ENCODE results near the gene VPS8.

The VPS8 gene

GRCh38 chr3:184780981-184781515, 30.9 kb upstream of the VPS8 start:
- in situ Hi-C loops (cut with MboI; ENCODE audit: low pct_unique_long_range_greater_than_20kb, low sequenced_read_pairs) = no loop called here

GRCh38 chr3:184781801-184782200, 30.2 kb upstream of the VPS8 start:
- in situ Hi-C loops (cut with MboI; ENCODE audit: low pct_unique_long_range_greater_than_20kb, low sequenced_read_pairs) = no loop called here
- DNase-seq = no peak

More at GRCh38 chr3:184780981-184781515, 30.9 kb upstream of the VPS8 start:
- DNase-seq = no peak

- in situ Hi-C loops (cut with MboI; ENCODE audit: low pct_unique_long_range_greater_than_20kb, low sequenced_read_pairs) = no loop called here
Measured at GRCh38 chr3:184783319-184783718, 28.6 kb upstream of the VPS8 start.

GRCh38 chr3:184784731-184785500, 27.1 kb upstream of the VPS8 start:
- DNase-seq = peak; percentile 29
- in situ Hi-C loops (cut with MboI; ENCODE audit: low pct_unique_long_range_greater_than_20kb, low sequenced_read_pairs) = no loop called here

More at GRCh38 chr3:184783319-184783718, 28.6 kb upstream of the VPS8 start:
- DNase-seq = no peak

- in situ Hi-C loops (cut with MboI; ENCODE audit: low pct_unique_long_range_greater_than_20kb, low sequenced_read_pairs) = no loop called here
- DNase-seq = no peak
Measured at GRCh38 chr3:184785890-184786279, 26.1 kb upstream of the VPS8 start.

- DNase-seq = peak; percentile 86
- in situ Hi-C loops (cut with MboI; ENCODE audit: low pct_unique_long_range_greater_than_20kb, low sequenced_read_pairs) = no loop called here
Measured at GRCh38 chr3:184786280-184786941, 25.6 kb upstream of the VPS8 start.

- DNase-seq = no peak
- in situ Hi-C loops (cut with MboI; ENCODE audit: low pct_unique_long_range_greater_than_20kb, low sequenced_read_pairs) = no loop called here
Measured at GRCh38 chr3:184788751-184789150, 23.2 kb upstream of the VPS8 start.

- no peak for DNase-seq
- in situ Hi-C loops (cut with MboI; ENCODE audit: low pct_unique_long_range_greater_than_20kb, low sequenced_read_pairs) = no loop called here
Measured at GRCh38 chr3:184789314-184789998, 22.5 kb upstream of the VPS8 start.

GRCh38 chr3:184791171-184791570, 20.8 kb upstream of the VPS8 start:
- in situ Hi-C loops (cut with MboI; ENCODE audit: low pct_unique_long_range_greater_than_20kb, low sequenced_read_pairs) = no loop called here

GRCh38 chr3:184795522-184796190, 16.3 kb upstream of the VPS8 start:
- in situ Hi-C loops (cut with MboI; ENCODE audit: low pct_unique_long_range_greater_than_20kb, low sequenced_read_pairs) = no loop called here
- DNase-seq = no peak

More at GRCh38 chr3:184791171-184791570, 20.8 kb upstream of the VPS8 start:
- DNase-seq = no peak

GRCh38 chr3:184796551-184796950, 15.4 kb upstream of the VPS8 start:
- in situ Hi-C loops (cut with MboI; ENCODE audit: low pct_unique_long_range_greater_than_20kb, low sequenced_read_pairs) = no loop called here
- DNase-seq = no peak

- no peak for DNase-seq
- in situ Hi-C loops (cut with MboI; ENCODE audit: low pct_unique_long_range_greater_than_20kb, low sequenced_read_pairs) = no loop called here
Measured at GRCh38 chr3:184796954-184797353, 15.0 kb upstream of the VPS8 start.

- in situ Hi-C loops (cut with MboI; ENCODE audit: low pct_unique_long_range_greater_than_20kb, low sequenced_read_pairs) = no loop called here
- no peak for DNase-seq
Measured at GRCh38 chr3:184798120-184798519, 13.8 kb upstream of the VPS8 start.

GRCh38 chr3:184800349-184800930, 11.5 kb upstream of the VPS8 start:
- no peak for DNase-seq
- in situ Hi-C loops (cut with MboI; ENCODE audit: low pct_unique_long_range_greater_than_20kb, low sequenced_read_pairs) = no loop called here

- DNase-seq = no peak
- in situ Hi-C loops (cut with MboI; ENCODE audit: low pct_unique_long_range_greater_than_20kb, low sequenced_read_pairs) = no loop called here
Measured at GRCh38 chr3:184801241-184801785, 10.7 kb upstream of the VPS8 start.

GRCh38 chr3:184802150-184802549, 9.8 kb upstream of the VPS8 start:
- DNase-seq = no peak
- in situ Hi-C loops (cut with MboI; ENCODE audit: low pct_unique_long_range_greater_than_20kb, low sequenced_read_pairs) = no loop called here

- no peak for DNase-seq
- in situ Hi-C loops (cut with MboI; ENCODE audit: low pct_unique_long_range_greater_than_20kb, low sequenced_read_pairs) = no loop called here
Measured at GRCh38 chr3:184804801-184805200, 7.2 kb upstream of the VPS8 start.

GRCh38 chr3:184805351-184806038, 6.5 kb upstream of the VPS8 start:
- in situ Hi-C loops (cut with MboI; ENCODE audit: low pct_unique_long_range_greater_than_20kb, low sequenced_read_pairs) = no loop called here
- DNase-seq = peak; percentile 73

Measured in KBM-7 (cell line).